EH (cell line): ENCODE results near the gene ASB1.

ENCODE experiments used
- DNase-seq: peaks from one replicate; pipeline ENCODE4 v3.0.0-alpha.2; 2015; ENCODE audit warnings: low read depth

Gene ASB1

GRCh38 chr2:238495422-238495821 lies 68.7 kb downstream of the ASB1 start:
- no peak for DNase-seq

- no peak for DNase-seq
Measured at GRCh38 chr2:238496756-238497609, 70.3 kb downstream of the ASB1 start.

GRCh38 chr2:238497610-238498005 lies 70.9 kb downstream of the ASB1 start:
- DNase-seq: no peak

- no peak for DNase-seq
Measured at GRCh38 chr2:238498188-238498587, 71.5 kb downstream of the ASB1 start.

- DNase-seq: no peak
Measured at GRCh38 chr2:238498691-238499295, 72.1 kb downstream of the ASB1 start.

GRCh38 chr2:238499731-238500580 lies 73.2 kb downstream of the ASB1 start:
- DNase-seq: no peak

- DNase-seq: no peak
Measured at GRCh38 chr2:238501311-238501710, 74.6 kb downstream of the ASB1 start.
